ENCODE measurements around the gene PUSL1.

GRCh38 chr1:1306661-1307260 lies 1.6 kb upstream of the PUSL1 start:
- TF ChIP-seq, protein P1, sequence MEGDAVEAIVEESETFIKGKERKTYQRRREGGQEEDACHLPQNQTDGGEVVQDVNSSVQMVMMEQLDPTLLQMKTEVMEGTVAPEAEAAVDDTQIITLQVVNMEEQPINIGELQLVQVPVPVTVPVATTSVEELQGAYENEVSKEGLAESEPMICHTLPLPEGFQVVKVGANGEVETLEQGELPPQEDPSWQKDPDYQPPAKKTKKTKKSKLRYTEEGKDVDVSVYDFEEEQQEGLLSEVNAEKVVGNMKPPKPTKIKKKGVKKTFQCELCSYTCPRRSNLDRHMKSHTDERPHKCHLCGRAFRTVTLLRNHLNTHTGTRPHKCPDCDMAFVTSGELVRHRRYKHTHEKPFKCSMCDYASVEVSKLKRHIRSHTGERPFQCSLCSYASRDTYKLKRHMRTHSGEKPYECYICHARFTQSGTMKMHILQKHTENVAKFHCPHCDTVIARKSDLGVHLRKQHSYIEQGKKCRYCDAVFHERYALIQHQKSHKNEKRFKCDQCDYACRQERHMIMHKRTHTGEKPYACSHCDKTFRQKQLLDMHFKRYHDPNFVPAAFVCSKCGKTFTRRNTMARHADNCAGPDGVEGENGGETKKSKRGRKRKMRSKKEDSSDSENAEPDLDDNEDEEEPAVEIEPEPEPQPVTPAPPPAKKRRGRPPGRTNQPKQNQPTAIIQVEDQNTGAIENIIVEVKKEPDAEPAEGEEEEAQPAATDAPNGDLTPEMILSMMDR (IDR thresholded peaks at IDR 0.05), result no peak
- no peak for TF ChIP-seq POLR2A (IDR thresholded peaks at IDR 0.05)

Measured in lower leg skin (tissue), 3 donors.